ENCODE results near the gene HRH1. TPM values are rescaled to one million over a fixed set of nuclear protein-coding genes. Genes with fewer than 3 reads are reported as not detected.

HRH1 gene
- total and polyA plus RNA-seq, 2 donors (not counting 3 experiments of a cell fraction or from before 2014, with no cell fraction given) = 16.2 to 21.2 TPM

- Histone ChIP-seq H3K4me2 (ENCODE audit: insufficient read depth, low read length) (no peak overlapping the region), H3K9ac (replicated peaks; ENCODE audit: extremely low read depth, insufficient read depth, low read length) (no peak overlapping the region), H3K9me1 (replicated peaks; ENCODE audit: control insufficient read depth, extremely low read depth, insufficient read depth, low read length) (no peaks in the 10 kb centered on the region), H2AFZ (ENCODE audit: low read depth, low read length) (no peak overlapping the region), H3K27ac (ENCODE audit: insufficient read depth, low read depth, low read length) (no peak overlapping the region), H3K27me3 (ENCODE audit: control insufficient read depth in 2 of 2, insufficient read depth in 2 of 2, low read length in 2 of 2) (no peaks in the 10 kb centered on the region), H4K20me1 (replicated peaks; ENCODE audit: control insufficient read depth, extremely low read depth, insufficient read depth, low read length) (no peaks in the 10 kb centered on the region), H3K4me3 (replicated peaks in 1 of 3; ENCODE audit: insufficient read depth in 1 of 3, low read depth in 1 of 3, low read length in 3 of 3) (no peak overlapping the region), H3K79me2 (ENCODE audit: control insufficient read depth, insufficient read depth, low read length) (no peaks in the 10 kb centered on the region), H3K36me3 (ENCODE audit: control insufficient read depth in 2 of 2, extremely low read depth in 1 of 2, insufficient read depth in 2 of 2, low read length in 2 of 2) (peaks cover 3 to 18% of the 10 kb centered on the region in 2 experiments), H3K9me3 (replicated peaks; ENCODE audit: control insufficient read depth, insufficient read depth, low read length) (no peaks in the 10 kb centered on the region), H3K4me1 (ENCODE audit: control insufficient read depth, extremely low read depth, insufficient read depth, low read length) (no peaks in the 10 kb centered on the region)
- CTCF ChIA-PET = no interaction called here
- BruUV-seq (replicated peaks) = no TSS peak
- DNase-seq (ENCODE audit: low read depth, low spot score) (no peak), FAIRE-seq (no peak)
- TF ChIP-seq MAX (IDR thresholded peaks at IDR 0.05; ENCODE audit: insufficient read depth, insufficient read length) = no peak
- TF ChIP-seq, protein P1, sequence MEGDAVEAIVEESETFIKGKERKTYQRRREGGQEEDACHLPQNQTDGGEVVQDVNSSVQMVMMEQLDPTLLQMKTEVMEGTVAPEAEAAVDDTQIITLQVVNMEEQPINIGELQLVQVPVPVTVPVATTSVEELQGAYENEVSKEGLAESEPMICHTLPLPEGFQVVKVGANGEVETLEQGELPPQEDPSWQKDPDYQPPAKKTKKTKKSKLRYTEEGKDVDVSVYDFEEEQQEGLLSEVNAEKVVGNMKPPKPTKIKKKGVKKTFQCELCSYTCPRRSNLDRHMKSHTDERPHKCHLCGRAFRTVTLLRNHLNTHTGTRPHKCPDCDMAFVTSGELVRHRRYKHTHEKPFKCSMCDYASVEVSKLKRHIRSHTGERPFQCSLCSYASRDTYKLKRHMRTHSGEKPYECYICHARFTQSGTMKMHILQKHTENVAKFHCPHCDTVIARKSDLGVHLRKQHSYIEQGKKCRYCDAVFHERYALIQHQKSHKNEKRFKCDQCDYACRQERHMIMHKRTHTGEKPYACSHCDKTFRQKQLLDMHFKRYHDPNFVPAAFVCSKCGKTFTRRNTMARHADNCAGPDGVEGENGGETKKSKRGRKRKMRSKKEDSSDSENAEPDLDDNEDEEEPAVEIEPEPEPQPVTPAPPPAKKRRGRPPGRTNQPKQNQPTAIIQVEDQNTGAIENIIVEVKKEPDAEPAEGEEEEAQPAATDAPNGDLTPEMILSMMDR (IDR thresholded peaks at IDR 0.05; ENCODE audit: extremely low read depth in 1 of 2, insufficient read depth in 1 of 2, low read depth in 1 of 2, low read length in 2 of 2) = no peak
- TF ChIP-seq MYC (IDR thresholded peaks at IDR 0.05; ENCODE audit: low read depth, low read length) = no peak
- dilution Hi-C loops (cut with MboI; ENCODE audit: extremely low pct_ligation_motif_present, low sequenced_read_pairs) (no loop called here), intact Hi-C loops (cut with micrococcal nuclease) (no loop called here)
- POLR2A ChIA-PET = no interaction called here
Measured at GRCh38 chr3:11260460-11260859, 106.2 kb downstream of the HRH1 start.

DNA sequence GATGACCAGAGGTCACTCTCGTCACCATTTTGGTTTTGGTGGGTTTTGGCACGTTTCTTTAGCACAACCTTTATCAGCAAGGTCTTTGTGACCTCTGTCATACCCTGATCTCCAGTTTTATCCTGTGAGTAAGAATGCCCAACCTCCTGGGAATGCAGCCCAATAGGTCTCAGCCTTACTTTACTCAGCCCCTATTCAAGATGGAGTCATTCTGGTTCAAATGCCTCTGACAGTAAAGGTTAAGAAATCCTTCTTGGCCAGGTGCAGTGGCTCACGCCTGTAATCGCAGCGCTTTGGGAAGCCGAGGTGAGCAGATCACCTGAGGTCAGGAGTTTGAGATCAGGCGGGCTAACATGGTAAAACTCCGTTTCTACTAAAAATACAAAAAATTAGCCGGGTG lies 114.7 kb downstream of the HRH1 start:
- Histone ChIP-seq H3K9me3 (replicated peaks; ENCODE audit: control insufficient read depth, insufficient read depth, low read length) (no peaks in the 10 kb centered on the region), H3K4me3 (replicated peaks in 1 of 3; ENCODE audit: insufficient read depth in 1 of 3, low read depth in 1 of 3, low read length in 3 of 3) (no peak overlapping the region), H3K4me2 (ENCODE audit: insufficient read depth, low read length) (no peak overlapping the region), H3K27me3 (ENCODE audit: control insufficient read depth in 2 of 2, insufficient read depth in 2 of 2, low read length in 2 of 2) (no peaks in the 10 kb centered on the region), H3K79me2 (ENCODE audit: control insufficient read depth, insufficient read depth, low read length) (peaks cover 17% of the 10 kb centered on the region), H3K9ac (replicated peaks; ENCODE audit: extremely low read depth, insufficient read depth, low read length) (no peak overlapping the region), H3K27ac (ENCODE audit: insufficient read depth, low read depth, low read length) (no peak overlapping the region), H3K36me3 (ENCODE audit: control insufficient read depth in 2 of 2, extremely low read depth in 1 of 2, insufficient read depth in 2 of 2, low read length in 2 of 2) (no peaks in the 10 kb centered on the region), H2AFZ (ENCODE audit: low read depth, low read length) (no peak overlapping the region), H3K9me1 (replicated peaks; ENCODE audit: control insufficient read depth, extremely low read depth, insufficient read depth, low read length) (no peaks in the 10 kb centered on the region), H3K4me1 (ENCODE audit: control insufficient read depth, extremely low read depth, insufficient read depth, low read length) (peaks cover 12% of the 10 kb centered on the region), H4K20me1 (replicated peaks; ENCODE audit: control insufficient read depth, extremely low read depth, insufficient read depth, low read length) (no peaks in the 10 kb centered on the region)
- DNase-seq (ENCODE audit: low read depth, low spot score) = no peak
- no TSS peak for BruUV-seq (replicated peaks)
- ChIA-PET CTCF (no interaction called here), POLR2A (no interaction called here)
- intact Hi-C loops (cut with micrococcal nuclease) = no loop called here
- dilution Hi-C loops (cut with MboI; ENCODE audit: extremely low pct_ligation_motif_present, low sequenced_read_pairs) = no loop called here
- TF ChIP-seq JUN (IDR thresholded peaks at IDR 0.05; ENCODE audit: borderline replicate concordance, insufficient read depth, insufficient read length, low read depth) (no peak), MYC (IDR thresholded peaks at IDR 0.05; ENCODE audit: low read depth, low read length) (no peak), FOS (IDR thresholded peaks at IDR 0.05; ENCODE audit: borderline replicate concordance, insufficient read depth, low read length) (no peak), POLR2A (IDR thresholded peaks at IDR 0.05; ENCODE audit: low read depth, low read length) (no peak), GATA2 (IDR thresholded peaks at IDR 0.05; ENCODE audit: insufficient read depth, insufficient read length, low read depth, low read length) (no peak)
- TF ChIP-seq, protein P1 (IDR thresholded peaks at IDR 0.05; ENCODE audit: extremely low read depth in 1 of 2, insufficient read depth in 1 of 2, low read depth in 1 of 2, low read length in 2 of 2) = no peak
- FAIRE-seq = no peak
